ACHN (cell line): ENCODE results near the gene CLDN2.
A peak's percentile ranks its signal among the peaks of the same experiment; 100 is the strongest.
"Not testable (repeated sequence)": the region's sequence is repeated elsewhere in the genome, so short reads cannot be mapped to it uniquely, and the experiment has no call there.

Experiments
- DNase-seq: peaks from one replicate; pipeline ENCODE4 v3.0.0-alpha.2; 2015
- in situ Hi-C: cut with HindIII; loops from 2 replicates; pipeline ENCODE4 v1.10.0; 2017; ENCODE audit warnings: low sequenced_read_pairs, low pct_ligation_motif_present, low pct_unique_long_range_greater_than_20kb

CLDN2 gene

GRCh38 chrX:106952089-106952488, 31.9 kb downstream of the CLDN2 start:
- in situ Hi-C loops, result no loop called here
- no peak for DNase-seq

DNA sequence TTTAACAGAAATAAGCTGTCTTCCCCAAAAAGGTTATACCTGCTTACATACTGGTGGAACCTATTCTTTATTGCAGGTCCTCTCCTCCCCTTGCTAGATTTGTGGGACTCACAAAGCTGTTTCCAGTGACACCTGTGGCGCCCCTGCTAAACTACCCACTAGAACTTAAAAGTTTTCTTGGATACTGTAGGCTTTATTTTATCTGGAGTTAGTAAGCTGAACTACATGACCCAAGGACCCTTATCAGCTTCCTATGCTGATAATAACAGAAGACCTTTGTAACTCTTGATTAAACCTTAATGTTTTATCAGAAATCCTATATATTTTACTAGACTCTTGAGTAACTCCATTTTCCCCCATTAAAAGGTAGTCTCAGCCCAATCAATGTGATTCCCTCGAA, 32.3 kb downstream of the CLDN2 start:
- no peak for DNase-seq
- in situ Hi-C loops, result no loop called here

DNA sequence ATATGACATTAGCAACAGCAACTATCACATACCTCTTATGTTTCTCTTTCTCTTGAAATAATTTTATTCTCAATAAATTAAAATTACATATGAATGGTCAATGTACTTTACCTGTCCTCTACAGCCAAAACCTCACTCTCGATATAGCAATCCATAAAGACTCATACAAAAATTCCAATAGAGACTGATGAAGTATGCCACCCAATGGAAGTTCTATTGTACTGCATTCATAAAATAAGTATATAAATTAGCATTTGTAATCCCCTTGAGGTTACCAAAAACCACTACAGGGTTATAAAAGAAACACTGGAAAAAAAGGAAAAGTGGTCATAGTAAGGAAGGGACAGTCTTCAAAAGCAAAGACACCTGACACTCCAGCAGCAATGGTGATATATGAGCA, 32.8 kb downstream of the CLDN2 start:
- peak; percentile 26 for DNase-seq
- in situ Hi-C loops, result no loop called here

- no peak for DNase-seq
Measured at GRCh38 chrX:106954041-106954440, 33.8 kb downstream of the CLDN2 start.

GRCh38 chrX:106955004-106955772, 35.0 kb downstream of the CLDN2 start:
- DNase-seq, result no peak
- in situ Hi-C loops, result no loop called here

More at GRCh38 chrX:106954041-106954440, 33.8 kb downstream of the CLDN2 start:
- in situ Hi-C loops, result no loop called here

GRCh38 chrX:106957856-106958255, 37.7 kb downstream of the CLDN2 start:
- in situ Hi-C loops, result no loop called here

GRCh38 chrX:106959901-106960300, 39.7 kb downstream of the CLDN2 start:
- DNase-seq, result peak; percentile 49
- in situ Hi-C loops, result no loop called here

More at GRCh38 chrX:106957856-106958255, 37.7 kb downstream of the CLDN2 start:
- no peak for DNase-seq

DNA sequence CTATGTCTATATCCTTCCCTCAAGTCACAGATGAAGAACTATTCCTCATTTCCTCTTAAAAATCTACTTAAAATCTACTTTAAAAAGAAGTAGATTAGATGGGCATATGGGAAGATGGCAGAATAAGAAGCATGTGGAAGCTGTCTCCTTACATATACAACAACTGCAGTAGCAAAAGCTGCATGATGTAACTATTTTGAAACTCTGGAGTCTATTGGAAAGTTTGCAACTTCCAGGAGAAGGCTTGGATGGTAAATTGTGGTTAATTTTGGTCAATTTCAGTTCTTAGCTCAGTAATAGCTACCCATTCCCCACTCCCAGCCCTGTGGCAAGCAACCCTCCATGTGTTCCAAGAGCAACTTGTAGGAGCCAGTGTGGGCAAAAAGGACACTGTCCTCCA, 42.9 kb downstream of the CLDN2 start:
- no peak for DNase-seq
- in situ Hi-C loops, result no loop called here

DNA sequence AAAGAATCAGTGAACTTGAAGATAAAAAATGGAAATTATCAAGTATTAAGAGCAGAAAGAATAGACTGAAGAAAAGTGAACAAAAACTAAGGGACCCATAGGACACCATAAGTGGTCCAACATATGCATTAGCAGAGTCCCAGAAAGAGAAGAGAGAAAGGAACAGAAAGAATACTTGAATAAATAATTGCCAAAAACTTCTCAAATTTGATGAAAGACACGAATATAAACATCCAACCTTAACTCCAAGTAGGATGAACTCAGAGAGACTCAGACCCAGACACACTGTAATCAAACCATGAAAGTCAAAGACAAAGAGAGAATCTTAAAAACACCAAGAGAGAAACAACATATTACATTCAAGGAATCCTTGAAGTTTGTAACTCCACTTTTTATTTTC, 44.1 kb downstream of the CLDN2 start:
- in situ Hi-C loops, result no loop called here
- no peak for DNase-seq

GRCh38 chrX:106966547-106966946, 46.3 kb downstream of the CLDN2 start:
- in situ Hi-C loops, DNase-seq: not testable (repeated sequence)

DNA sequence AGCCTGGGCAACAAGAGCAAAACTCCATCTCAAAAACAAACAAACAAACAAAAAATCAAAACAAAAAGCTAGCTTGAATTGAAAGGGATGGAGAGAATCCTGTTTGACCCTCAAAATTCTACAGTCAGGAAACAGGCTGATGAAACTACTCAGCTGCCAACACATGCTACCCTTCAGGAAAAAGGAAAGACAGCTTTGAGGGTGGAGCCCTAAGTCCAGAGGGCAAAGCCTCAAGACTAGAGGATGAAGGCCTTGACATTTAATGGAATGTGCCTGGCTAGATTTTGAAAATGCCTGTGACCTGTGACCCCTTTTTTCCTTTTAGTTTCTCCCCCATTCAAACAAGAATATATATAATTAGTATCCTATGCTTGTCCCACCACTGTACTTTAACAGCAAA, 52.7 kb downstream of the CLDN2 start:
- in situ Hi-C loops, result no loop called here
- no peak for DNase-seq

DNA sequence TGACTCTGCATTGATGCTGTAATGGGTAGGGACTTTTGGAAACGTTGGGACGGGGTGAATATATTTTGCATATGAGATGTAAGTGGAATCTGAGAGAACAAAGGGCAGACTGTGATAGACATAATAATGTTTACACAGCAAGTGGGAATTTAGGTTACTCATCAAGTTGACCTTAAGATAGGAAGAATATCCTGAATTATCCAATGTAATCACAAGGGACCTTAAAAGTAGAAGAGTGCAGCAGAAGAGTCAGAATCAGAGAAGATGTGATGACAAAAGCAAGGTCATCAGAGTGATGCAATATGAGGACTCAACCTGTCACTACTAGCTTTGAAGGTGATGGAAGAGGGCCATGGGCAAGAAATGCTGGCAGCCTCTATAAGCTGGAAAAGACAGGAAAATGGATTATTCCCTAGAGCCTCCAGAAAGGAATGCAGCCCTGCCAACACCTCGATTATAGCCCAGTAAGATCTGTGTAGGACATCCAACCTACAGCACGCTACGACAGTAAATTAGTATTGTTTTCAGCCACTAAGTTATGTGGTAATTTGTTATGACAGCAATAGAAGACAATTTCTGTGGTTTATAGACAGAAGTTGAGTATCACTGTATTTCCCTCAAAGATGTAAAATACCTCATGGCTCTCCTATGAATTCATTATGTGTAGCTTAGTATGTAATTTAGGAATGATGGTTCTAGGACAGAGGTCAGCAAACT, 53.4 kb downstream of the CLDN2 start:
- DNase-seq, result no peak
- in situ Hi-C loops, result no loop called here

DNA sequence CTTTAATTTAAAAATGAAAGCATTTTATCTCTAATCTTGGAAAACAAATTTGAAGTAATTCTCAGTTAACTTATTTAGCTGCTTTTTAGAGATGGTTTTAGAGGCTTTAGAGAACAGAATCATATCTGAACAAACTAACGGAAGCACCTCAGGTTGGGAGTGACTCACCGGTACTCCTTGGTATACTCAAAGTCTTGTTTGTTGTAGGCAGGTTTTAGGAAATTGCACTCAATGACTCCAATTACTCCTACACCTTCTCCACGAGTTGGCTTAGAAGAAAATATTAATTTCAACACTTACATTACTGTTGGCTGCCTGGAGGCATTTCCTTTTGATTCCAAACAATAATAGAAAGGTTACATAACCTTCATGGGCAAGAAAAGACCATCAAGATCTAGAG, 56.2 kb downstream of the CLDN2 start:
- DNase-seq, result no peak
- in situ Hi-C loops, result no loop called here
